HepG2 (cell line): ENCODE data around the gene CUL7. TPM values are rescaled to one million over a fixed set of nuclear protein-coding genes. Genes with fewer than 3 reads are reported as not detected.
A peak's percentile ranks its signal among the peaks of the same experiment; 100 is the strongest.

Source experiments
- ARHGAP35 ChIP-seq: sonication (generic); formaldehyde crosslinking; IDR thresholded peaks from 2 replicates; pipeline ENCODE4 v1.9.0; 2022; ENCODE audit warnings: mild to moderate bottlenecking, inconsistent platforms, moderate library complexity, missing genetic modification reagents, borderline replicate concordance
- DPF2 ChIP-seq: sonication (generic); formaldehyde crosslinking; IDR thresholded peaks from 2 replicates; pipeline ENCODE4 v1.4.0; 2020; ENCODE audit warnings: mild to moderate bottlenecking, low read depth, missing genetic modification reagents, borderline replicate concordance
- GATAD1 ChIP-seq: IDR thresholded peaks from 2 replicates; pipeline ENCODE4 v1.6.1; 2016; ENCODE audit warnings: missing genetic modification reagents, missing compliant biosample characterization
- HMGA1 ChIP-seq: sonication (generic); formaldehyde crosslinking; conservative IDR thresholded peaks from 2 replicates; pipeline ENCODE4 v1.4.0; 2020; ENCODE audit warnings: missing genetic modification reagents
- MXD4 ChIP-seq: IDR thresholded peaks from 2 replicates; pipeline ENCODE4 v1.6.1; 2016; ENCODE audit warnings: mild to moderate bottlenecking, missing biosample characterization, missing genetic modification reagents
- PRDM4 ChIP-seq: sonication (generic); formaldehyde crosslinking; IDR thresholded peaks from 2 replicates; pipeline ENCODE4 v1.9.0; 2021; ENCODE audit warnings: missing genetic modification reagents, borderline replicate concordance
- REL ChIP-seq: sonication (generic); formaldehyde crosslinking; conservative IDR thresholded peaks from 2 replicates; pipeline ENCODE4 v1.8.0; 2022; ENCODE audit warnings: mild to moderate bottlenecking, missing genetic modification reagents, moderate library complexity
- RFX3 ChIP-seq: IDR thresholded peaks from 2 replicates; pipeline ENCODE4 v1.6.1; 2016; ENCODE audit warnings: missing biosample characterization, missing genetic modification reagents
- TFDP1 ChIP-seq: IDR thresholded peaks from 2 replicates; pipeline ENCODE4 v1.6.1; 2016; ENCODE audit warnings: missing compliant biosample characterization, missing genetic modification reagents, borderline replicate concordance
- THYN1 ChIP-seq: sonication (generic); formaldehyde crosslinking; IDR thresholded peaks from 2 replicates; pipeline ENCODE4 v1.8.1; 2023; ENCODE audit warnings: low read depth, mild to moderate bottlenecking, moderate library complexity, missing genetic modification reagents, borderline replicate concordance
- ZBTB46 ChIP-seq: sonication (generic); formaldehyde crosslinking; IDR thresholded peaks from 2 replicates; pipeline ENCODE4 v1.4.0; 2020; ENCODE audit warnings: mild to moderate bottlenecking, missing genetic modification reagents, borderline replicate concordance
- ZHX1 ChIP-seq: sonication (generic); formaldehyde crosslinking; IDR thresholded peaks from 2 replicates; pipeline ENCODE4 v1.8.1; 2022; ENCODE audit warnings: low read depth, mild to moderate bottlenecking, missing genetic modification reagents
- ZNF350 ChIP-seq: sonication (generic); formaldehyde crosslinking; IDR thresholded peaks from 2 replicates; pipeline ENCODE4 v1.4.0; 2020; ENCODE audit warnings: mild to moderate bottlenecking, low read depth, missing genetic modification reagents, borderline replicate concordance
- ZNF770 ChIP-seq: sonication (generic); formaldehyde crosslinking; IDR thresholded peaks from 2 replicates; pipeline ENCODE4 v1.5.0; 2020; ENCODE audit warnings: mild to moderate bottlenecking, missing genetic modification reagents
- ZSCAN25 ChIP-seq: sonication (generic); formaldehyde crosslinking; IDR thresholded peaks from 2 replicates; pipeline ENCODE4 v1.8.0; 2022; ENCODE audit warnings: mild to moderate bottlenecking, missing genetic modification reagents
- polyA plus RNA-seq, 8 experiments: library from polyadenylated mRNA; depleted of rRNA in 3 of 8; stranded (reverse) in 7 of 8; unstranded in 1 of 8; fragments of >200 nt; fragmentation: Illumina TruSeq in 4 of 8; extraction: Trizol in 4 of 8; gene quantifications; 2 replicates each; pipeline versions ENCODE4 v1.2.1 to v1.2.3, GENCODE V29; 2011 to 2016; ENCODE audit warnings: low read depth in 4 of 8, missing spikeins in 1 of 8, mixed read lengths in 1 of 8; ENCODE audit not compliant: insufficient read depth in 1 of 8
- total RNA-seq, 5 experiments: library from RNA; depleted of rRNA; stranded (reverse); fragments of >200 nt; fragmentation: Illumina TruSeq; extraction: Trizol; gene quantifications; 2 replicates each; pipeline ENCODE4 v1.2.3, GENCODE V29; 2016; ENCODE audit warnings: low read depth in 1 of 5

Gene CUL7
- total and polyA plus RNA-seq, 2 of the 13 experiments (the other 11 are each of a cell fraction or from before 2014, with no cell fraction given) = 32.0 to 60.7 TPM

- TF ChIP-seq ZHX1 (no peak), HMGA1 (no peak), THYN1 (CRISPR knock-in tag) (no peak), RFX3 (CRISPR knock-in tag) (no peak), ZBTB46 (no peak), TFDP1 (no peak; the same call in 1 of the 2 replicates), REL (CRISPR knock-in tag) (no peak), ZSCAN25 (CRISPR knock-in tag) (peak; percentile 38; the same call in 1 of the 2 replicates), GATAD1 (CRISPR knock-in tag) (peak; percentile 53; the same call in 1 of the 2 replicates), PRDM4 (0 out of 2 replicates have a peak, but pooled peaks have one; percentile 43), ARHGAP35 (no peak), ZNF770 (peak; percentile 56; the same call in 1 of the 2 replicates), MXD4 (CRISPR knock-in tag) (no peak; the same call in 1 of the 2 replicates), DPF2 (CRISPR knock-in tag) (peak; percentile 77; the same call in 1 of the 2 replicates), ZNF350 (CRISPR knock-in tag) (no peak; the same call in 1 of the 2 replicates)
Measured at GRCh38 chr6:43089874-43090558, 36.4 kb upstream of the CUL7 start (continued).
